ENCODE measurements around the gene RIIAD1. TPM values are rescaled to one million over a fixed set of nuclear protein-coding genes. Genes with fewer than 3 reads are reported as not detected.
"Not testable (repeated sequence)": the region's sequence is repeated elsewhere in the genome, so short reads cannot be mapped to it uniquely, and the experiment has no call there.

The RIIAD1 gene
- total RNA-seq, 1 donor: not detected

DNA sequence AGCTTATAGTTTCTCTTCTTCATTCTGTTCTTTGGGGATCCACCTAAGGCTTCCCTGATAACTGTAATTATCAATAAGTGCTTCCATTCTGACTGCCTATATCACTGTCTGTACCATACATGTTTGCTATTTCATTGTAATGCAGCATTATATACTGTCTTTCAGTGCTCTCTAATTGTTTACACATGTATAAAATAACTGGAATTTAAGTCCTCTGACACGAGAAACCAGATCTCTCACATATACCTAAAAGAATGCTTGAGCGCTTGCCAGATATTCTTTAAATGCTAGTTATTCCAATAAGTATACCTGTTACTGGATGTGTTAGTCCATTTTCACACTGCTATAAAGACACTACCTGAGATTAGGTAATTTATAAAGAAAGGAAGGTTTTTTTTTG is 39.4 kb upstream of the RIIAD1 start:
- Histone ChIP-seq H3K36me3 (ENCODE audit: insufficient read depth, low read length) (peaks cover 3% of the 10 kb centered on the region), H2AFZ (ENCODE audit: low read length) (no peak overlapping the region), H4K20me1 (ENCODE audit: insufficient read depth, low read length) (no peaks in the 10 kb centered on the region), H3K9me3 (ENCODE audit: low read depth, low read length) (no peaks in the 10 kb centered on the region), H3K4me2 (ENCODE audit: insufficient read depth, low read length) (no peak overlapping the region), H3K4me1 (ENCODE audit: insufficient read depth, low read length) (peaks cover 13% of the 10 kb centered on the region), H3K79me2 (ENCODE audit: insufficient read depth, low read length) (no peaks in the 10 kb centered on the region), H3K27ac (ENCODE audit: low read depth, low read length) (no peak overlapping the region), H3K27me3 (ENCODE audit: insufficient read depth, low read length) (no peaks in the 10 kb centered on the region), H3K4me3 (ENCODE audit: insufficient read depth, low read length) (no peak overlapping the region)
- TF ChIP-seq, protein P1, sequence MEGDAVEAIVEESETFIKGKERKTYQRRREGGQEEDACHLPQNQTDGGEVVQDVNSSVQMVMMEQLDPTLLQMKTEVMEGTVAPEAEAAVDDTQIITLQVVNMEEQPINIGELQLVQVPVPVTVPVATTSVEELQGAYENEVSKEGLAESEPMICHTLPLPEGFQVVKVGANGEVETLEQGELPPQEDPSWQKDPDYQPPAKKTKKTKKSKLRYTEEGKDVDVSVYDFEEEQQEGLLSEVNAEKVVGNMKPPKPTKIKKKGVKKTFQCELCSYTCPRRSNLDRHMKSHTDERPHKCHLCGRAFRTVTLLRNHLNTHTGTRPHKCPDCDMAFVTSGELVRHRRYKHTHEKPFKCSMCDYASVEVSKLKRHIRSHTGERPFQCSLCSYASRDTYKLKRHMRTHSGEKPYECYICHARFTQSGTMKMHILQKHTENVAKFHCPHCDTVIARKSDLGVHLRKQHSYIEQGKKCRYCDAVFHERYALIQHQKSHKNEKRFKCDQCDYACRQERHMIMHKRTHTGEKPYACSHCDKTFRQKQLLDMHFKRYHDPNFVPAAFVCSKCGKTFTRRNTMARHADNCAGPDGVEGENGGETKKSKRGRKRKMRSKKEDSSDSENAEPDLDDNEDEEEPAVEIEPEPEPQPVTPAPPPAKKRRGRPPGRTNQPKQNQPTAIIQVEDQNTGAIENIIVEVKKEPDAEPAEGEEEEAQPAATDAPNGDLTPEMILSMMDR (IDR thresholded peaks at IDR 0.05; ENCODE audit: extremely low read depth, low read depth, low read length): no peak
- DNase-seq (ENCODE audit: insufficient read length, low spot score, missing footprints): no peak

DNA sequence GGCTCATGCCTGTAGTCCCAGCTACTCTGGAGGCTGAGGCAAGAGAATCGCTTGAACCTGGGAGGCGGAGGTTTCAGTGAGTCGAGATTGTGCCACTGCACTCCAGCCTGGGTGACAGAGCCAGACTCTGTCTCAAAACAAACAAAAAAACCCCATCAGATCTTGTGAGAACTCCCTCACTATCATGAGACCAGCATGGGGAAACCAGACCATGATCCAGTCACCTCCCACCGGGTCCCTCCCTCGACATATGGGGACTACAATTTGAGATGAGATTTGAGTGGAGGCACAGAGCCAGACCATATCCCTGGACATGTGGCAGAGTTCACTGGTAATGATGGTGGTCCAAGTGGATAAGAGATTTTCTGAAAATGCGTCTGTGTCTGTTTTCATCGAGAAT is 38.4 kb upstream of the RIIAD1 start:
- not testable (repeated sequence) for H3K79me2 ChIP-seq (ENCODE audit: insufficient read depth, low read length); H3K27ac ChIP-seq (ENCODE audit: low read depth, low read length); H3K4me2 ChIP-seq (ENCODE audit: insufficient read depth, low read length); H3K4me3 ChIP-seq (ENCODE audit: insufficient read depth, low read length); H3K9me3 ChIP-seq (ENCODE audit: low read depth, low read length); DNase-seq (ENCODE audit: insufficient read length, low spot score, missing footprints); H2AFZ ChIP-seq (ENCODE audit: low read length); H3K27me3 ChIP-seq (ENCODE audit: insufficient read depth, low read length); H3K36me3 ChIP-seq (ENCODE audit: insufficient read depth, low read length); H4K20me1 ChIP-seq (ENCODE audit: insufficient read depth, low read length)
- H3K4me1 ChIP-seq (ENCODE audit: insufficient read depth, low read length): peaks cover 13% of the 10 kb centered on the region

DNA sequence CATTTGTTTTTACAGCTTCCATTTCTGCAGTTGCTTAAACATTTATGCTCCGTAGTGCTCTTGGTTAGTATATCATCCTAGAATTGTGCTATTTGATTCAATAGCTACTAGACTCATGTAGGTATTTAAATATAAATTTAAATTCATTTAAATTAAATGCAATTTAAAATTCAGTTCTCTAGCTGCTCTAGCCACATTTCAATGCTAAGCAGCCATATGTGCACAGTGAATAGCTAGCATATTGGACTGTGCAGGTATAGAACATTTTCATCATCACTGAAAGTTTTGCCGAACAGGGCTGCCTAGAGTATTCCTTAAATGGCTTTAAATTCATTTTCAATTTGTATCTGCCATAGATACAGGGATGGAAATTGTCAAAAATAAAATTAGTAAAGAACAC is 37.2 kb upstream of the RIIAD1 start:
- H2AFZ ChIP-seq (ENCODE audit: low read length): no peak overlapping the region
- no peaks in the 10 kb centered on the region for H4K20me1 ChIP-seq (ENCODE audit: insufficient read depth, low read length)
- H3K9me3 ChIP-seq (ENCODE audit: low read depth, low read length): no peaks in the 10 kb centered on the region
- no peak overlapping the region for H3K4me3 ChIP-seq (ENCODE audit: insufficient read depth, low read length)
- no peak for DNase-seq (ENCODE audit: insufficient read length, low spot score, missing footprints)
- no peaks in the 10 kb centered on the region for H3K27me3 ChIP-seq (ENCODE audit: insufficient read depth, low read length)
- H3K36me3 ChIP-seq (ENCODE audit: insufficient read depth, low read length): peaks cover 3% of the 10 kb centered on the region
- H3K4me1 ChIP-seq (ENCODE audit: insufficient read depth, low read length): peaks cover 13% of the 10 kb centered on the region
- H3K27ac ChIP-seq (ENCODE audit: low read depth, low read length): no peak overlapping the region
- no peaks in the 10 kb centered on the region for H3K79me2 ChIP-seq (ENCODE audit: insufficient read depth, low read length)
- H3K4me2 ChIP-seq (ENCODE audit: insufficient read depth, low read length): no peak overlapping the region
- TF ChIP-seq, protein P1 (IDR thresholded peaks at IDR 0.05; ENCODE audit: extremely low read depth, low read depth, low read length): no peak

DNA sequence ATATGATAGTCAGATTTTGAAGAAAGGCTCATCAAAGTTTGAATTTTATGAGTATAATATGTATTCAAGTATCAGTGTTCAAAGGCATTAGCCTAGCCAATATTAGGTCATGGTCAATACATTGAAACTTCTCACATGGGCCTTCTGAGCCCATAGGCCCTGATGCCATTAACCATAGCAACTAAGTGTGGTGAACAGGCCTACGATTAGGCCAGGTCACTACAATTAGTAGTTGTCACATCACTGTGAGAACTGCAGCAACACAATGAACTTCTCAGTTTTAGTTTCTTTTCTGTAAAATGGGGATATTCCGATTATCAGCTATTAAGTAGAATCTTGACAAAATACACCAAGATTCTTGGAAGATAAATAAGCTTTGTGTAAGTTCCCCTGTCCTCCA is 34.8 kb upstream of the RIIAD1 start:
- no peaks in the 10 kb centered on the region for H4K20me1 ChIP-seq (ENCODE audit: insufficient read depth, low read length)
- H3K27ac ChIP-seq (ENCODE audit: low read depth, low read length): no peak overlapping the region
- no peaks in the 10 kb centered on the region for H3K9me3 ChIP-seq (ENCODE audit: low read depth, low read length)
- TF ChIP-seq, protein P1 (IDR thresholded peaks at IDR 0.05; ENCODE audit: extremely low read depth, low read depth, low read length): no peak
- DNase-seq (ENCODE audit: insufficient read length, low spot score, missing footprints): no peak
- H2AFZ ChIP-seq (ENCODE audit: low read length): no peak overlapping the region
- H3K4me1 ChIP-seq (ENCODE audit: insufficient read depth, low read length): peaks cover 2% of the 10 kb centered on the region
- H3K79me2 ChIP-seq (ENCODE audit: insufficient read depth, low read length): no peaks in the 10 kb centered on the region
- peaks cover 3% of the 10 kb centered on the region for H3K36me3 ChIP-seq (ENCODE audit: insufficient read depth, low read length)
- H3K4me2 ChIP-seq (ENCODE audit: insufficient read depth, low read length): no peak overlapping the region
- H3K4me3 ChIP-seq (ENCODE audit: insufficient read depth, low read length): no peak overlapping the region
- H3K27me3 ChIP-seq (ENCODE audit: insufficient read depth, low read length): no peaks in the 10 kb centered on the region

Measured in osteoblast (primary cell).